HL-60 (cell line): ENCODE results near the gene LIPI.

Source experiments
- DNase-seq, 2 experiments: peaks; one replicate each; pipeline ENCODE4 v3.0.0-alpha.2; 2010 to 2020; ENCODE audit warnings: low read depth in 1 of 2, low spot score in 1 of 2
- H3K27ac ChIP-seq: fragments of 250-450 bp; sonication (Bioruptor Pico); replicated peaks from 2 replicates; pipeline ENCODE4 v1.5.1; 2020; ENCODE audit warnings: mild to moderate bottlenecking, moderate library complexity
- H3K27me3 ChIP-seq: fragments of 250-450 bp; sonication (Bioruptor Pico); 2 replicates; pipeline ENCODE4 v1.5.1; 2021; ENCODE audit warnings: mild to moderate bottlenecking, moderate library complexity; ENCODE audit not compliant: insufficient read depth, poor library complexity, severe bottlenecking
- H3K4me3 ChIP-seq: replicated peaks from 2 replicates; pipeline ENCODE4 v1.5.1; 2011; ENCODE audit warnings: mild to moderate bottlenecking, control low read depth, low read length; ENCODE audit not compliant: insufficient read depth
- CTCF ChIP-seq: IDR thresholded peaks from one replicate; pipeline ENCODE4 v1.5.1; 2011; ENCODE audit warnings: low read length, control low read depth, inconsistent platforms; ENCODE audit not compliant: insufficient read depth
- GABPA ChIP-seq: IDR thresholded peaks from 2 replicates; pipeline ENCODE4 v1.6.1; 2012; ENCODE audit warnings: low read depth
- POLR2AphosphoS5 ChIP-seq: IDR thresholded peaks from 2 replicates; pipeline ENCODE4 v1.6.1; 2012; ENCODE audit warnings: low read depth
- REST ChIP-seq: IDR thresholded peaks from 2 replicates; pipeline ENCODE4 v1.6.1; 2012; ENCODE audit warnings: low read depth; ENCODE audit not compliant: insufficient replicate concordance
- SPI1 ChIP-seq: IDR thresholded peaks from 2 replicates; pipeline ENCODE4 v1.6.1; 2012; ENCODE audit warnings: low read depth, mild to moderate bottlenecking, borderline replicate concordance
- long read RNA-seq: library from polyadenylated mRNA; unstranded; transcript quantifications from one replicate; pipeline ENCODE4 v2.0.0, GENCODE V29; 2020

The LIPI gene
- long read RNA-seq: 0 reads

DNA sequence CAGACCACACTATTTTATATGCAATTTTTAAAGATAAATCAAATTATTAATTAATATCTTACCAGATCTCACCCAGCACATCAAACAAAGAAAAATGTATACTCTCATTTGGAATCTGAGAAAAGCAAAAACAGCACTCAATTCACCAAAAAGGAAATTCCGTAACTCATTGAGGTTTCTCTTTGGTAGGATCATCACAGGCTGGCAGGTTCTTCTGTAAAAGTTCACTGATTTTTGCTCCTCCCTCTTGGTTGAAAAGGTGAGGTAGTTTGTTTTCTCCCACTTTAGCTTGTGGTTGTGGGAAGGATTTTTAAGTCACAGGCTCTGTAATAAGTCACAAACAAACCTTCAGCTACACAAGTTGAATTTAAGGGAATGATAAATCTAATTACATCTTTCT is at the start of gene LIPI:
Gene LIPI (minus strand): TSS at position 218 of the 400 bp plus-strand sequence. CDS start 110 bp downstream, at position 108.
- TF ChIP-seq POLR2AphosphoS5 (no peak), SPI1 (no peak), GABPA (no peak), REST (no peak), CTCF (no peak)
- Histone ChIP-seq H3K27ac (no peak within 1 kb of the TSS), H3K27me3 (peaks cover 7% of the 10 kb centered on the region), H3K4me3 (no peak within 1 kb of the TSS)
- DNase-seq: no peak

DNA sequence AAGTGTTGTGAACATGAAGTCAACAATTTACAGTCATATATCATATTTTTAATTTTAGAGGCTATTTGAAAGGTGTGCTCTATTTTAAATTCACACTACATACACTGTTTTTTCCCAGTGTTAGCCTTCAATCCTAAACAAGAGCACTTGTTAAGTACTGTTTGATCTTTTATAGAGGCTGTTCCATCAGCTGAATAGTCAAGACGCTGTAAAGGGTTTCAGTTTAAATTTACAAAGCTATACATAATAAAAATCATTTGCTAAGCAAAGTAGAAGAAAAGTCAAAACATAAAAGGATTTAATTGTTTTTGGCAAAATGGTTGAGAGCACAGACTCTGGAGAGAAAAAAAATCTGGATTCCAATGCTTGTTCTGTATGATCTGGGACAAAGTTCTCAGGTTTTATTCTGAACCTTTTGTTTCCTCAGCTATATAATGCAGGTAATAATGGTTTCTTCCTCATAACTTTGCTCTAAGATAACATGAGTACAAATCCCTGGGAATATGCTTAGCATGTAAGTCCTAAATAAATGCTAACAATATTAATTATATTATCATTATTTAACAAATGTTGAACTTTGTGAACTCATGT is 49.5 kb upstream of the LIPI start:
- H3K27ac ChIP-seq: no peak overlapping the region
- peaks cover 3% of the 10 kb centered on the region for H3K27me3 ChIP-seq
- no peak for DNase-seq
- TF ChIP-seq POLR2AphosphoS5 (no peak), REST (no peak), SPI1 (no peak), CTCF (no peak), GABPA (no peak)
- H3K4me3 ChIP-seq: no peak overlapping the region

DNA sequence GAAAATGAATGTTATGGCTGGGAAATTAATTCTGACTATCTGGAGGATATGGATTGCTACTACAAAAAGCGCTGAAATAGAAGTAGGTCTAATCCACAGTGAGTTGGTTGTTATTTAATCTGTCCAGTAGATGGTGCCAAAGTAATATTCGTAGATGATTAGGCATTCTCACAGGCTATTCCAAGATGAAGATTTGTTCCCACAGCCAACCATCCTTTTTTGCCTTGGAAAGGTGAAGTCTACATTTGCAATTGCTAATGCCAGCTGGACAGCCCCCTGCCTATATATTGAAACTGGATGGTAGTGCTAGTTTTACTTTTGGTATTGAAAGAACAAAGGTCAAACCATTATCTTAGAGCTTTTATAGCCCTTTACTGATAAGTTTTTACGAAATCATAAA is 49.0 kb upstream of the LIPI start:
- H3K4me3 ChIP-seq: no peak overlapping the region
- DNase-seq: peak in 1 of 2 experiments; percentile 10
- TF ChIP-seq POLR2AphosphoS5 (no peak), SPI1 (no peak), CTCF (peak; percentile 17), GABPA (no peak), REST (no peak)
- no peak overlapping the region for H3K27ac ChIP-seq
- H3K27me3 ChIP-seq: peaks cover 3% of the 10 kb centered on the region
